B cell (primary cell): Measurements from ENCODE around the gene ADRA1B.

ENCODE experiments used
- EZH2 ChIP-seq: IDR thresholded peaks from 2 replicates; pipeline ENCODE4 v1.6.1; 2012; ENCODE audit warnings: borderline replicate concordance, low read depth, mild to moderate bottlenecking, moderate library complexity, low read length; ENCODE audit not compliant: insufficient read depth, poor library complexity, severe bottlenecking
- TF ChIP-seq, protein P1 (sequence below): fragments of 200-600 bp; IDR thresholded peaks from one replicate; pipeline ENCODE4 v1.8.0; 2022; ENCODE audit warnings: antibody characterized with exemption, mild to moderate bottlenecking

DNA sequence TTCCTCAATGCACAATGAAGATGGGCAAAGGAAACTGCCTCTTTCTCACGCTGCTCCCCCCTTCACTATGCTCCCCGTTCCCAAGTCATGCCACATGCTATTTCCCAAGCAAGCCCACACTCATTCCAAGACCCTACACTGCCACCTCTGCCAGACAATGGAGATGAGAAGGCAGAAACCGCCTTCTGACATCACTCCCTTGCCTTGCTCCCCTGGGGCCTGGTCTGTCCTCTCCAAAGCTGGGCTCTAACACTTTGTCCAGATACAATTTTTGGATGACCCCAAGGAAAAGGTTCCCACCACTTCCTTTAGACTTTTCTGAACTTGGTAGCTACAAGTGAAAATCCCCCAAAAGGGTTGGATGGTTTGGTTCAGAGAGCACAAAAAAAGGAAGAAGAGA lies 7.2 kb upstream of the ADRA1B start:
- TF ChIP-seq, protein P1, sequence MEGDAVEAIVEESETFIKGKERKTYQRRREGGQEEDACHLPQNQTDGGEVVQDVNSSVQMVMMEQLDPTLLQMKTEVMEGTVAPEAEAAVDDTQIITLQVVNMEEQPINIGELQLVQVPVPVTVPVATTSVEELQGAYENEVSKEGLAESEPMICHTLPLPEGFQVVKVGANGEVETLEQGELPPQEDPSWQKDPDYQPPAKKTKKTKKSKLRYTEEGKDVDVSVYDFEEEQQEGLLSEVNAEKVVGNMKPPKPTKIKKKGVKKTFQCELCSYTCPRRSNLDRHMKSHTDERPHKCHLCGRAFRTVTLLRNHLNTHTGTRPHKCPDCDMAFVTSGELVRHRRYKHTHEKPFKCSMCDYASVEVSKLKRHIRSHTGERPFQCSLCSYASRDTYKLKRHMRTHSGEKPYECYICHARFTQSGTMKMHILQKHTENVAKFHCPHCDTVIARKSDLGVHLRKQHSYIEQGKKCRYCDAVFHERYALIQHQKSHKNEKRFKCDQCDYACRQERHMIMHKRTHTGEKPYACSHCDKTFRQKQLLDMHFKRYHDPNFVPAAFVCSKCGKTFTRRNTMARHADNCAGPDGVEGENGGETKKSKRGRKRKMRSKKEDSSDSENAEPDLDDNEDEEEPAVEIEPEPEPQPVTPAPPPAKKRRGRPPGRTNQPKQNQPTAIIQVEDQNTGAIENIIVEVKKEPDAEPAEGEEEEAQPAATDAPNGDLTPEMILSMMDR: no peak
- no peak for TF ChIP-seq EZH2
